ENCODE measurements around the gene FOXO4. TPM values are rescaled to one million over a fixed set of nuclear protein-coding genes. Genes with fewer than 3 reads are reported as not detected.

The FOXO4 gene
- total and polyA plus RNA-seq, 2 experiments from 2014 or later = 1.1 to 5.2 TPM

DNA sequence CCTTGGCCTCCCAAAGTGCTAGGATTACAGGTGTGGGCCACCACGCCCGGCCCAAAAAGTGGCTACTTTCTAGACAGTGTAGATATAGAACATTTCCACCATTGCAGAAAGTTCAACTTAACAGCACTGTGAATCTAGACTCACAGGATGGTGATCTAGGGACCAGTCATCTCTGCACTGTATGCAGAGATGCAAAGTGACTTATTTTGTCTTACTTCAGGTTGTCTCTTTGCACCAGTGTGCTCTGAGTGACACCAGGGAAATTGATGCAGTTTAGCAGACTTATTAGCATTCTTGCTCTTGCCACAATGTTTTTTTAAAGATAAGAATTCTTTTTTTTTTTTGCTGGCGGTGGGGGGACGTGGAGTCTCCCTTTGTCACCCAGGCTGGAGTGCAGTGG lies 12.8 kb upstream of the FOXO4 start:
- in situ Hi-C loops (cut with MboI) = no loop called here
- H3K4me2 ChIP-seq (ENCODE audit: unreplicated experiment) = no peak overlapping the region
- no peak overlapping the region for H3K9ac ChIP-seq
- H3K9me3 ChIP-seq (ENCODE audit: low read depth) = no peaks in the 10 kb centered on the region
- H3K4me1 ChIP-seq (ENCODE audit: insufficient read depth) = no peaks in the 10 kb centered on the region
- H3K9me2 ChIP-seq (ENCODE audit: insufficient read depth) = no peaks in the 10 kb centered on the region
- H4K20me1 ChIP-seq (ENCODE audit: insufficient read depth) = no peaks in the 10 kb centered on the region
- no peaks in the 10 kb centered on the region for H3K79me2 ChIP-seq (ENCODE audit: insufficient read depth)
- H3K36me3 ChIP-seq (ENCODE audit: low read depth) = no peaks in the 10 kb centered on the region
- TF ChIP-seq EZH2phosphoT487 (IDR thresholded peaks at IDR 0.05; ENCODE audit: insufficient read depth, low read depth) = no peak
- no peak for TF ChIP-seq EZH2 (IDR thresholded peaks at IDR 0.05; ENCODE audit: insufficient read depth, poor library complexity, severe bottlenecking)
- WGBS, 2 experiments (ENCODE audit: low coverage in 1 of 2, low lambda C conversion rate in 2 of 2, missing lambda C conversion rate in 2 of 2) = 64 to 69% methylated on average over 4 of the region's 4 CpGs
- H3K4me3 ChIP-seq = no peak overlapping the region
- H3K27ac ChIP-seq = no peak overlapping the region
- H2AFZ ChIP-seq = no peak overlapping the region
- no peaks in the 10 kb centered on the region for H3K27me3 ChIP-seq (replicated peaks; ENCODE audit: insufficient read depth)
- no peaks in the 10 kb centered on the region for H3F3A ChIP-seq (ENCODE audit: insufficient read depth)
- no peak for DNase-seq

DNA sequence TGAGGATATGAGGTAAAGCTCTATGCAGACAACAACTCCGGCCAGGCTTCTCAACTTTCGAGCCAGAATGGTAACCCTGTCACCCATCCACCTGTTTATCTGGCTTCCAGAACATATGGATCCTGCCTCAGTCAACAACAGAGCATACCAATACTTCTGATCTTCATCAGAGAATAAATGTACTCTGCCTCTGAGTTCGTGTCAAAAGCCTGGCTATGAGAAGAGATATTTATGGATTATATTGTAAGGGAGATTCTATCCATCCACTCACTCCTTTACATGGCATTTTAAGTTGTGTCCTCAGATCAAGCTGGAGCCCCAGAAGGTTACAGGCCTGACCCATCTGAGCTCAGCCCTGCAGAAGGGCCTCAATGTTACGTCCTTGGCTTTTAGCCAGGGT lies 9.8 kb upstream of the FOXO4 start:
- no peaks in the 10 kb centered on the region for H4K20me1 ChIP-seq (ENCODE audit: insufficient read depth)
- no peaks in the 10 kb centered on the region for H3K9me2 ChIP-seq (ENCODE audit: insufficient read depth)
- no peaks in the 10 kb centered on the region for H3F3A ChIP-seq (ENCODE audit: insufficient read depth)
- in situ Hi-C loops (cut with MboI) = no loop called here
- no peaks in the 10 kb centered on the region for H3K9me3 ChIP-seq (ENCODE audit: low read depth)
- H3K27ac ChIP-seq = no peak overlapping the region
- H3K9ac ChIP-seq = no peak overlapping the region
- no peak overlapping the region for H3K4me3 ChIP-seq
- H3K36me3 ChIP-seq (ENCODE audit: low read depth) = no peaks in the 10 kb centered on the region
- no peaks in the 10 kb centered on the region for H3K79me2 ChIP-seq (ENCODE audit: insufficient read depth)
- no peaks in the 10 kb centered on the region for H3K27me3 ChIP-seq (replicated peaks; ENCODE audit: insufficient read depth)
- no peak overlapping the region for H2AFZ ChIP-seq
- DNase-seq = no peak
- H3K4me1 ChIP-seq (ENCODE audit: insufficient read depth) = no peaks in the 10 kb centered on the region
- TF ChIP-seq EZH2phosphoT487 (IDR thresholded peaks at IDR 0.05; ENCODE audit: insufficient read depth, low read depth) (no peak), EZH2 (IDR thresholded peaks at IDR 0.05; ENCODE audit: insufficient read depth, poor library complexity, severe bottlenecking) (no peak)
- H3K4me2 ChIP-seq (ENCODE audit: unreplicated experiment) = no peak overlapping the region
- WGBS, 2 experiments (ENCODE audit: low coverage in 1 of 2, low lambda C conversion rate in 2 of 2, missing lambda C conversion rate in 2 of 2) = 34 to 37% methylated on average over 4 of the region's 4 CpGs

- Histone ChIP-seq H3K27ac (no peak overlapping the region), H3F3A (ENCODE audit: insufficient read depth) (no peaks in the 10 kb centered on the region), H3K4me1 (ENCODE audit: insufficient read depth) (no peaks in the 10 kb centered on the region), H3K36me3 (ENCODE audit: low read depth) (no peaks in the 10 kb centered on the region), H3K4me3 (no peak overlapping the region), H3K79me2 (ENCODE audit: insufficient read depth) (no peaks in the 10 kb centered on the region), H3K9ac (no peak overlapping the region), H3K9me2 (ENCODE audit: insufficient read depth) (no peaks in the 10 kb centered on the region), H3K9me3 (ENCODE audit: low read depth) (no peaks in the 10 kb centered on the region), H2AFZ (no peak overlapping the region), H3K4me2 (ENCODE audit: unreplicated experiment) (no peak overlapping the region), H4K20me1 (ENCODE audit: insufficient read depth) (no peaks in the 10 kb centered on the region), H3K27me3 (replicated peaks; ENCODE audit: insufficient read depth) (no peaks in the 10 kb centered on the region)
- no peak for TF ChIP-seq EZH2 (IDR thresholded peaks at IDR 0.05; ENCODE audit: insufficient read depth, poor library complexity, severe bottlenecking)
- TF ChIP-seq EZH2phosphoT487 (IDR thresholded peaks at IDR 0.05; ENCODE audit: insufficient read depth, low read depth) = no peak
- WGBS, 2 experiments (ENCODE audit: low coverage in 1 of 2, low lambda C conversion rate in 2 of 2, missing lambda C conversion rate in 2 of 2) = 51 to 53% methylated on average over 5 of the region's 5 CpGs
- DNase-seq = no peak
- in situ Hi-C loops (cut with MboI) = no loop called here
These were observed 4.4 kb upstream of the FOXO4 start for GRCh38 chrX:71091263-71091662.

DNA sequence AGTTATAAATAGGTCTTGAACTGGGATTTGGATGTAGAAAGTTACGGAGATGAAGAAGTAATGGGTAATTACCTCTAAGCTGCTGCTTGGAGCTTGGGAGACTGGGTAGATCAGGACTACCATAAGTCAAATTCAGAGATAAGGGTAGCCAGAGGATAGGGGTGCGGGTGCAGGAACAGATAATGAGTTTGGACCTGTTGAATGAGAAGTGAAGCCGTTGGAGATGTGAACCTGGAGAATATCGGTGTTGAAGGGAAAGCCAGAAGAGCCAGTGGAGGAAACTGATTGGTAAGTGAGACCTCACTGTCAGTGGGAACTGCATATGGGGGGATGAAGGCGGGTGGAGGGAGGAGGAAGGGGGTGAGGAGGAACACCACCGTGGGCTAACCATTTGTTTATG lies 618 bp upstream of the FOXO4 start:
- DNase-seq = no peak
- Histone ChIP-seq H3K36me3 (ENCODE audit: low read depth) (no peaks in the 10 kb centered on the region), H3K9ac (peak overlapping the region; percentile 74), H3K4me2 (ENCODE audit: unreplicated experiment) (peak overlapping the region; percentile 62), H3K9me2 (ENCODE audit: insufficient read depth) (no peaks in the 10 kb centered on the region), H3K4me3 (peak overlapping the region; percentile 82), H3K4me1 (ENCODE audit: insufficient read depth) (no peaks in the 10 kb centered on the region), H2AFZ (peak overlapping the region; percentile 79), H4K20me1 (ENCODE audit: insufficient read depth) (no peaks in the 10 kb centered on the region), H3K79me2 (ENCODE audit: insufficient read depth) (no peaks in the 10 kb centered on the region), H3K27ac (no peak overlapping the region), H3K27me3 (replicated peaks; ENCODE audit: insufficient read depth) (no peaks in the 10 kb centered on the region), H3K9me3 (ENCODE audit: low read depth) (no peaks in the 10 kb centered on the region), H3F3A (ENCODE audit: insufficient read depth) (no peaks in the 10 kb centered on the region)
- in situ Hi-C loops (cut with MboI) = no loop called here
- no peak for TF ChIP-seq EZH2 (IDR thresholded peaks at IDR 0.05; ENCODE audit: insufficient read depth, poor library complexity, severe bottlenecking)
- TF ChIP-seq EZH2phosphoT487 (IDR thresholded peaks at IDR 0.05; ENCODE audit: insufficient read depth, low read depth) = no peak
- 24 to 35% methylated on average over 4 to 6 of the region's 6 CpGs for WGBS, 2 experiments (ENCODE audit: low coverage in 1 of 2, low lambda C conversion rate in 2 of 2, missing lambda C conversion rate in 2 of 2)
